ENCODE measurements around the gene NDUFAF7. TPM values are rescaled to one million over a fixed set of nuclear protein-coding genes. Genes with fewer than 3 reads are reported as not detected.
"Not testable (repeated sequence)": the region's sequence is repeated elsewhere in the genome, so short reads cannot be mapped to it uniquely, and the experiment has no call there.

The NDUFAF7 gene
- total RNA-seq, 2 donors from 2014 or later, result 12.1 to 13.8 TPM

DNA sequence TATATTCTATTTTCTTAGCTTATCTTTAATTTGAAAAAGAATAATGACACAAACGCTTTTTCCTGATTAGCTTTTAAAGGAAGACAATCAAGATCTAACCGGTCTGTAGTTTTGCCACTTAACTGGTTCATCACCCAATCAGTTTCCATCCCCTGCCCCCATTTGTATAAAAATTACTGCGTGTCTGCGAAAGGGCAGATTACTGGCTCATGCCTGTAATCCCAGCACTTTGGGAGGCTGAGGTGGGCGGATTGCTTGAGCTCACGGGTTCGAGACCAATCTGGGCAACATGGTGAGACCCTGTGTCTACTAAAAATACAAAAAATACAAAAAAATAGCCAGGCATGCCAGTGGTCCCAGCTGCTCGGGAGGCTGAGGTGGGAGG, 32.8 kb upstream of the NDUFAF7 start:
- Histone ChIP-seq H3K27me3 (no peaks in the 10 kb centered on the region), H3K27ac (no peak overlapping the region), H3K9me3 (no peaks in the 10 kb centered on the region), H3K9ac (ENCODE audit: low read depth in 2 of 2, low read length in 2 of 2) (no peak overlapping the region), H3K4me1 (no peaks in the 10 kb centered on the region), H3K4me3 (no peak overlapping the region), H3K36me3 (no peaks in the 10 kb centered on the region)
- intact Hi-C loops (cut with DNase I), result no loop called here
- DNase-seq, result no peak
- TF ChIP-seq, protein P1, sequence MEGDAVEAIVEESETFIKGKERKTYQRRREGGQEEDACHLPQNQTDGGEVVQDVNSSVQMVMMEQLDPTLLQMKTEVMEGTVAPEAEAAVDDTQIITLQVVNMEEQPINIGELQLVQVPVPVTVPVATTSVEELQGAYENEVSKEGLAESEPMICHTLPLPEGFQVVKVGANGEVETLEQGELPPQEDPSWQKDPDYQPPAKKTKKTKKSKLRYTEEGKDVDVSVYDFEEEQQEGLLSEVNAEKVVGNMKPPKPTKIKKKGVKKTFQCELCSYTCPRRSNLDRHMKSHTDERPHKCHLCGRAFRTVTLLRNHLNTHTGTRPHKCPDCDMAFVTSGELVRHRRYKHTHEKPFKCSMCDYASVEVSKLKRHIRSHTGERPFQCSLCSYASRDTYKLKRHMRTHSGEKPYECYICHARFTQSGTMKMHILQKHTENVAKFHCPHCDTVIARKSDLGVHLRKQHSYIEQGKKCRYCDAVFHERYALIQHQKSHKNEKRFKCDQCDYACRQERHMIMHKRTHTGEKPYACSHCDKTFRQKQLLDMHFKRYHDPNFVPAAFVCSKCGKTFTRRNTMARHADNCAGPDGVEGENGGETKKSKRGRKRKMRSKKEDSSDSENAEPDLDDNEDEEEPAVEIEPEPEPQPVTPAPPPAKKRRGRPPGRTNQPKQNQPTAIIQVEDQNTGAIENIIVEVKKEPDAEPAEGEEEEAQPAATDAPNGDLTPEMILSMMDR (IDR thresholded peaks at IDR 0.05), result no peak

DNA sequence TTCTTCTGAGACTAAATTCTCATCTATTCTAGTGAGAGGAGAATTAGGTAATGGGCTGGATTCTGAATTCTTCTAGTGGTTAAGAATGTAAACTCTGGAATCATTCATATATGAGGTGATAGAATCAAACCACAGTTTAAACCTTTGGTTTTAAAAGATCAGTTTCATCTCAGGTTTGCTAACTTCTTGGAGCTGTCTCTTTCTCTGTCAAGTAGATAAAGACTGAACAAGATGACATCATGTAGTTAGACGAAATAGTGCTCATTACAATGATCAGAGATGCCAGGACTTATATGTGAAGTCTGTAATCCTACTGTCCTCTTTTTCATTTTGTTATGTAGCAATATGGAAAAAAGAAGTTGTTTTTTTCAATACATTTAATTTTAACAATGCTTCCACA, 30.2 kb upstream of the NDUFAF7 start:
- peaks cover 5% of the 10 kb centered on the region for H3K36me3 ChIP-seq
- DNase-seq, result no peak
- intact Hi-C loops (cut with DNase I), result no loop called here

DNA sequence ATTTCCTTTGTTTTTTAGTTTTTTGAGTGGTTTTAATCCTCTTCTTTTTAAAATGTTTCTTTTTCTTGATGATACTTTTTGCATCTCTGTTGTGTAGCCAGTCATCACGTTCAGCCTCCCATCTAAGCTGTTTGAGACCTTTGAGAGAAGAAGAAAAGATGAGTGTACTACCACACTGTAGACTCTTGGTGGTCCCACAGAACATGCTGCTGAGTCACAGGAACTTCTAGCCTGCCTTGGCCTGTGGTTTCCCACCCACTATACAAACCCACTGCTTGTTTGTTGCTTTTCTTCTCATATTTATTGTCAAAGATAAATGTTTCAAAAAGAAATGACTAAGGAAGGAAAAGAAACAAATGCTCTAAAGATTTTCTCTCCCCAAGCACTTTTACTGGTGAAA, 29.7 kb upstream of the NDUFAF7 start:
- DNase-seq, result no peak
- intact Hi-C loops (cut with DNase I), result no loop called here
- H3K27ac ChIP-seq, result no peak overlapping the region
- TF ChIP-seq, protein P1 (IDR thresholded peaks at IDR 0.05), result no peak
- no peaks in the 10 kb centered on the region for H3K9me3 ChIP-seq
- H3K4me1 ChIP-seq, result no peaks in the 10 kb centered on the region
- no peak overlapping the region for H3K4me3 ChIP-seq
- no peaks in the 10 kb centered on the region for H3K27me3 ChIP-seq
- H3K9ac ChIP-seq (ENCODE audit: low read depth in 2 of 2, low read length in 2 of 2), result no peak overlapping the region
- peaks cover 6% of the 10 kb centered on the region for H3K36me3 ChIP-seq

More for the DNA sequence above, 30.2 kb upstream of the NDUFAF7 start:
- no peak overlapping the region for H3K9ac ChIP-seq (ENCODE audit: low read depth in 2 of 2, low read length in 2 of 2)
- no peak overlapping the region for H3K4me3 ChIP-seq
- no peak overlapping the region for H3K27ac ChIP-seq
- no peaks in the 10 kb centered on the region for H3K27me3 ChIP-seq
- TF ChIP-seq, protein P1 (IDR thresholded peaks at IDR 0.05), result no peak
- H3K9me3 ChIP-seq, result no peaks in the 10 kb centered on the region
- no peaks in the 10 kb centered on the region for H3K4me1 ChIP-seq

DNA sequence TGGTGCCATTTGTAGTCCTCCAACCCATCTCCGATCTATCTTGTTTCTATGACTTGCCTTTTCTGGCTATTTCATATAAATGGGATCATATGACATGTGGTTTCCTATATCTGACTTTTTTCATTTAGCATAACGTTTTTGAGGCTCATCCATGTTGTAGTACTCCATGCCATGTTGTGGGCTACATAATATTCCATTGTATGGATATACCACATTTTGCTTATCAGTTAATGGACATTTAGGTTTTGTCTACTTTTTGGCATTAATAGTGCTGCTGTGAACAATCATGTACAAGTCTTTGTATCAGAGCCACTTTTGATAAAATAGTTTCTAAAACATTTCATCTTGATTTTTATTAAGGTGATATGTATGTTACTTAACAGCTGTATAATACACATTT, 27.8 kb upstream of the NDUFAF7 start:
- intact Hi-C loops (cut with DNase I), result no loop called here
- H3K36me3 ChIP-seq, result peaks cover 6% of the 10 kb centered on the region
- TF ChIP-seq, protein P1 (IDR thresholded peaks at IDR 0.05), result no peak

DNA sequence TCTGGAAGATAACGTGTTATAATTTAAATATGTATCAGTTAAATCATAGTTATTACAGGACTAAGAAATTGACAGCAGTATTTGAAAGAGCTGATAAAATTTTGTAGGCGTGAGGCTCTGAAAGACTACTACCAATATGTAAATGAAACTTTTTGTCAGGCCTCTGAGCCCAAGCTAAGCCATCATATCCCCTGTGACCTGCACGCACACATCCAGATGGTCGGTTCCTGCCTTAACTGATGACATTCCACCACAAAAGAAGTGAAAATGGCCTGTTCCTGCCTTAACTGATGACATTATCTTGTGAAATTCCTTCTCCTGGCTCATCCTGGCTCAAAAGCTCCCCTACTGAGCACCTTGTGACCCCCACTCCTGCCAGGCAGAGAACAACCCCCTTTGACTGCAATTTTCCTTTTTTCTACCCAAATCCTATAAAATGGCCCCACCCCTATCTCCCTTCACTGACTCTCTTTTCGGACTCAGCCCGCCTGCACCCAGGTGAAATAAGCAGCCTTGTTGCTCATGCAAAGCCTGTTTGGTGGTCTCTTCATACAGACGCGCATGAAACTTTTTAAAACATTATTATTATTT, 26.3 kb upstream of the NDUFAF7 start:
- peaks cover 19% of the 10 kb centered on the region for H3K36me3 ChIP-seq
- H3K9ac ChIP-seq (ENCODE audit: low read depth in 2 of 2, low read length in 2 of 2); H3K27ac ChIP-seq; intact Hi-C loops (cut with DNase I); H3K4me3 ChIP-seq; H3K9me3 ChIP-seq; DNase-seq; H3K4me1 ChIP-seq; H3K27me3 ChIP-seq: not testable (repeated sequence)

More for the DNA sequence above, 27.8 kb upstream of the NDUFAF7 start:
- Histone ChIP-seq H3K27ac (no peak overlapping the region), H3K9me3 (no peaks in the 10 kb centered on the region), H3K27me3 (no peaks in the 10 kb centered on the region), H3K4me1 (no peaks in the 10 kb centered on the region), H3K4me3 (no peak overlapping the region), H3K9ac (ENCODE audit: low read depth in 2 of 2, low read length in 2 of 2) (no peak overlapping the region)
- no peak for DNase-seq

DNA sequence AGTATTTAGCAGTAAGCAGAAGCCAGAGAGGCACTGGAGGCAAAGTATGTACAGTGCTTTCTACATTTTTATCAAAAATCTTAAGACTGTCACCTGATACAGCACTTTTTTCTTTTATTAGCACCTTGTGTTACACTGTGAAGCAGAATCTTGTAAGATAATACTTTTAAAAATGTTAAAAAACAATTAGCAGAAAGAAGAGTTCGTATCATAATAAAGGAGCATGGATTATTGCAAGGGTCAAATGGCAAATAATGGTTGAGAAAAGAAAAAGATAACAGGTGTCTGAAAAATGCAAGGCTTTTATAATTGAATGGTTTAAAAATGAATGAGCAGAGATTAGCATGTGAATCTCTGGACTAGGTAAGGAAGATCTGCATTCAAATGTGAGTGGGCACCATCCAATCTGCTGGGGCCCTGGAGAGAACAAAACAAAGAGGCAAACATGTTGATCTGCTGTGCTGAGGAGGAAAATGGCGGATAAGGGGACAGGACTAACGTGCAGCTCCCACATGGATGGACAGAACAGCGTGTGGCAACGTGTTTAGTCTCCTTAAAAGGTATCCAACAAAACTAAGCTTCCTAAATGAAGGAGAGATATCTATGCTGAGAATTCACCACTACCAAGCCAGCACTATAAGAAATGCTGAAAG, 25.6 kb upstream of the NDUFAF7 start:
- intact Hi-C loops (cut with DNase I), result no loop called here
- Histone ChIP-seq H3K9ac (ENCODE audit: low read depth in 2 of 2, low read length in 2 of 2) (no peak overlapping the region), H3K4me3 (no peak overlapping the region), H3K4me1 (no peaks in the 10 kb centered on the region), H3K36me3 (peaks cover 19% of the 10 kb centered on the region), H3K27me3 (no peaks in the 10 kb centered on the region), H3K9me3 (no peaks in the 10 kb centered on the region), H3K27ac (no peak overlapping the region)
- TF ChIP-seq, protein P1 (IDR thresholded peaks at IDR 0.05), result no peak
- DNase-seq, result no peak

DNA sequence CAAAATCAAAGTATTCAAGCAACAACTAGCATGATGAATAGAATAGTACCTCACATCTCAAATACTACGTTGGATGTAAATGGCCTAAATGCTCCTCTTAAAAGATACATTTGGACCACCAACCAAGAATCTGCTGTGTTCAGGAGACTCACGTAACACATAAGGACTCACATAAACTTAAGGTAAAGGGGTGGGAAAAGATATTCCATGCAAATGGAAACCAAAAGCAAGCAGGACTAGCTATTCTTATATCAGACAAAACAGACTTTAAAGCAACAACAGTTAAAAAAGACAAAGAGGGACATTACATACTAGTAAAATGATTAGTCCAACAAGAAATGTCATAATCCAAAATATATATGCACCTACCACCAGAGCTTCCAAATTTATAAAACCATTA, 24.7 kb upstream of the NDUFAF7 start:
- H3K27me3 ChIP-seq; H3K9me3 ChIP-seq; intact Hi-C loops (cut with DNase I); H3K4me1 ChIP-seq; DNase-seq; H3K27ac ChIP-seq; H3K9ac ChIP-seq (ENCODE audit: low read depth in 2 of 2, low read length in 2 of 2); H3K4me3 ChIP-seq: not testable (repeated sequence)
- H3K36me3 ChIP-seq, result peaks cover 19% of the 10 kb centered on the region
